IPS-18a (cell line): ENCODE measurements around the gene GRIK2.

Source experiments
- H3K27ac ChIP-seq: one replicate; pipeline ENCODE4 v1.5.1; 2013; ENCODE audit warnings: low read length
- H3K27me3 ChIP-seq: one replicate; pipeline ENCODE4 v1.6.1; 2013; ENCODE audit warnings: mild to moderate bottlenecking, low read length; ENCODE audit not compliant: control insufficient read depth, insufficient read depth
- H3K36me3 ChIP-seq: one replicate; pipeline ENCODE4 v1.6.1; 2013; ENCODE audit warnings: low read depth, low read length; ENCODE audit not compliant: control insufficient read depth
- H3K4me1 ChIP-seq: one replicate; pipeline ENCODE4 v1.6.1; 2013; ENCODE audit warnings: low read depth, low read length; ENCODE audit not compliant: control insufficient read depth
- H3K4me3 ChIP-seq: one replicate; pipeline ENCODE4 v1.5.1; 2013; ENCODE audit warnings: low read length
- H3K9ac ChIP-seq: one replicate; pipeline ENCODE4 v1.6.1; 2013; ENCODE audit warnings: mild to moderate bottlenecking, low read length, moderate library complexity
- H3K9me3 ChIP-seq: one replicate; pipeline ENCODE4 v1.6.1; 2013; ENCODE audit warnings: low read depth, low read length; ENCODE audit not compliant: control insufficient read depth

The GRIK2 gene

DNA sequence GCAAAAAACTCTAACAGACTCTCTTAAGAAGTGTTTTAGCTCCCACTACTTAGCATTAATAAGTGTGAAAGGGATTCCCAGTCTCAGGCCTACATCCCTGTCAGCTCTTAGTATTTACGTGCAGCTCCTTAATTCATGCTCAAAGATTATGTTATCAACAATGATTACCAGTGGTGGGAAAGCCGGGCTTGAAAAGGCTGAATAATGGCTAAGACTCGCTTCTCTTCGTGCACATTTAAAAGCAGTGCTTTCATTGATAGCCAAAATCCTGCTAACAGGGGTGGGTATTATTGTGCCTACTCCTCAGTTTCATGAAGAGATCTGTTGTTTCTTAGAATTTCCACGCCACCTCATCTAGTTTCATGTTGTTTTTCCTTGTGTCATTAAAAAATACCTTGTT is 518.8 kb downstream of the GRIK2 start:
- H3K9ac ChIP-seq = no peak overlapping the region
- H3K27ac ChIP-seq = no peak overlapping the region

GRCh38 chr6:101918471-101918870 is 525.0 kb downstream of the GRIK2 start:
- H3K4me3 ChIP-seq = no peak overlapping the region
- no peaks in the 10 kb centered on the region for H3K4me1 ChIP-seq
- no peaks in the 10 kb centered on the region for H3K27me3 ChIP-seq
- H3K27ac ChIP-seq = no peak overlapping the region
- no peaks in the 10 kb centered on the region for H3K36me3 ChIP-seq
- H3K9ac ChIP-seq = no peak overlapping the region
- no peaks in the 10 kb centered on the region for H3K9me3 ChIP-seq

More for the DNA sequence above, 518.8 kb downstream of the GRIK2 start:
- H3K36me3 ChIP-seq = no peaks in the 10 kb centered on the region
- no peaks in the 10 kb centered on the region for H3K9me3 ChIP-seq
- no peak overlapping the region for H3K4me3 ChIP-seq
- no peaks in the 10 kb centered on the region for H3K27me3 ChIP-seq
- H3K4me1 ChIP-seq = no peaks in the 10 kb centered on the region

DNA sequence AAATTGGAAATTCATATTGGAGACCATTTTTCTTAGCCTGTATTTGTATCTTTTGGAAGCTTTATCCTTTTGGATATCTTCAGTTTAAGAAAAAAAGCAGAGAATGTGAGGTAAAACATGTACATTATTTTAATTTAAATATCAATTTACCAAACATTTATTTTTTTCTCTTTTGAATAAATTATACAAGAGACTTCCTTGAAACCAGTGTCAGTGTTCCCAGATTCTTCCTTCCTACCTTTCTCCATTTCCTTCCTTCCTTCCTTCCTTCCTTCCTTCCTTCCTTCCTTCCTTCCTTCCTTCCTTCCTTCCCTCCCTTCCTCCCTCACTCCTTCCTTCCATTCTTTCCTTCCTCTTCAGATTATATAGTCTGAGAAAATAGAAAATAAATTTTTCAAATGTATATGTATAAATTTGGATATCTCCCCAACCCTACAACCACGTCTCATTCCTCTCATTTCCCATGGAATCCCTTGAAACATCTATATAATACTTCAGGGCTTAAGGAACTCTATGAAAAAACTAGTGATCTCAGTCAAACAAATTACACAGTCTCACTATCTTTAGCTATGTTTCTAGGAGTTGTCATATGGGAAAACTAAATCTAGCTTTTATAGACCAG is 528.4 kb downstream of the GRIK2 start:
- Histone ChIP-seq H3K36me3 (no peaks in the 10 kb centered on the region), H3K9me3 (no peaks in the 10 kb centered on the region), H3K4me1 (no peaks in the 10 kb centered on the region), H3K4me3 (no peak overlapping the region), H3K27me3 (no peaks in the 10 kb centered on the region), H3K27ac (no peak overlapping the region), H3K9ac (no peak overlapping the region)

DNA sequence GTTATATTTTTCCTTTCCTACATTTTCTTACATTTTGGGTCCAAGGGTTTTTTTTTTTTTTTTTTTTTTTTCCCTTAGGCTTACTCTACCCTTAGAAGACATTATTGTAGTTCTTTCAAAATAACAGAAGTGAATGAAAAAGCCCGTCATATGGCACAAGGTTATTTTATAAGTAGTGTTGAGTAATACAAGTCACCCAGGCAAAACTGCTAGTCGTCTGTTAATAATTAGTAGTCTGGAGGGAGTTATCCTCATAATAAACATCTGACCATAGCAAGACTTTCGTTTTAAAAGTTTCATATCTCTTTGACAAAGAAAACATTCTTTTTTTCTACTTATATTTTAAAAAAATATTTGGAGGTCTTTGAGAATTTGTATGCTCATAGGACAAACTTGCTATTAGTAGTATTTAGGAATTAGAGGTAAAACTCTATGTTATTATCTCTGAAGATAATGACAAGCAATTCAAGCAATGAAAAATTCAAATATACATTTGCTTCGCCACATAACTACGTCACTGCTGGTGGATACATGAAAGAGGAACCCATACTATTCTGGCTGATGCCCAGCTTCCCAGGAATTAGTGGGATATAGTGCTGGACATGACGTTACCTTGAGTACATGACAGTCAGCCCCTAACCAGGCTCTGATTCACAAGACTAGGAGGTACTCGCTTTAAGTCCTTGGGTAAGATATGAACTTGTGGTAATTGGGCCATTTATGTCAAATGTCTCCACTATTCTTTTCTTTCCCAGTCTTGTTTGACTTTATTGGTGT is 532.8 kb downstream of the GRIK2 start:
- no peaks in the 10 kb centered on the region for H3K4me1 ChIP-seq
- H3K27me3 ChIP-seq = no peaks in the 10 kb centered on the region
- H3K9me3 ChIP-seq = no peaks in the 10 kb centered on the region
- no peak overlapping the region for H3K9ac ChIP-seq
- no peak overlapping the region for H3K4me3 ChIP-seq
- H3K36me3 ChIP-seq = no peaks in the 10 kb centered on the region
- no peak overlapping the region for H3K27ac ChIP-seq

GRCh38 chr6:101931766-101932165 is 538.3 kb downstream of the GRIK2 start:
- Histone ChIP-seq H3K27me3 (no peaks in the 10 kb centered on the region), H3K36me3 (no peaks in the 10 kb centered on the region), H3K27ac (no peak overlapping the region), H3K4me3 (no peak overlapping the region), H3K9me3 (no peaks in the 10 kb centered on the region), H3K9ac (no peak overlapping the region), H3K4me1 (no peaks in the 10 kb centered on the region)

DNA sequence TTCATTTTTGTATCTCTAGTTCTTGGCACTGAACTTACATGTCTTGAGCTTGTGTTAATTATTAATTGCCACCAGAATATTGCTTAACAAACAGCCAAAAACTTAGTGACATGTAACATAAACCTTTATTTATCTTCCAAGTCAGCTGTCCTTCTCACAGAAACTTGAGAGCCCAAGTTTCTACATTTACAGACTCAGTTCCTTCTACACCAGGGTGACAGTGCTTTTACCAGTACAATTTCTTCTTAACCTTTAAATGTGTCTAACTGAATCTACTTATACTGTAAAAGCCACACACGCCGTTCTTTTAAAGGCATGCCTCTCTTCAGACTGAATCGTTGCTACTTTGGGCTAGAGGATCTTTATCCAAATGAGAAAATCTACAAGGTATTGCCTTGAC is 539.2 kb downstream of the GRIK2 start:
- H3K9ac ChIP-seq = no peak overlapping the region
- H3K9me3 ChIP-seq = no peaks in the 10 kb centered on the region
- no peaks in the 10 kb centered on the region for H3K27me3 ChIP-seq
- no peak overlapping the region for H3K4me3 ChIP-seq
- no peaks in the 10 kb centered on the region for H3K4me1 ChIP-seq
- H3K36me3 ChIP-seq = no peaks in the 10 kb centered on the region
- H3K27ac ChIP-seq = no peak overlapping the region

DNA sequence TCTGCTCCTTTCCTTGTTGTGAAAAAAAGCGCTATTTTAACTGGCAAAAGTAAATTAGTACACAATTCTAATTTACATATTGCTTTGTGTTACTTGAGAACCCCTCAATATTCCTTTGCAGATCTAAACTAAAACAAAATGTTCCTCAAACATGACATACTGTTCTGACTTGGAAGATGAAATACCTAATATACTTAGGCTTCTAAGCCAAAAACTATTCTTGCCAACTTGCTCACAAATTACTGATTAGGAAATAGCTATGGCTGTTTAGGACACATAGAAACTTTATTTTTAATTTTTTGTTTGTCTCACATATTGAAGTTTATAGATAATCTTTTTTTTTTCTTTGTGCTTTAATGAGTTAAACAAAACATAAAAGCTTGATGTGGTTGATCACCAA is 542.2 kb downstream of the GRIK2 start:
- H3K9me3 ChIP-seq = no peaks in the 10 kb centered on the region
- no peaks in the 10 kb centered on the region for H3K4me1 ChIP-seq
- no peak overlapping the region for H3K4me3 ChIP-seq
- H3K9ac ChIP-seq = no peak overlapping the region
- H3K27me3 ChIP-seq = no peaks in the 10 kb centered on the region
- no peak overlapping the region for H3K27ac ChIP-seq
- no peaks in the 10 kb centered on the region for H3K36me3 ChIP-seq

- Histone ChIP-seq H3K27ac (no peak overlapping the region), H3K9ac (no peak overlapping the region), H3K27me3 (no peaks in the 10 kb centered on the region), H3K4me1 (no peaks in the 10 kb centered on the region), H3K36me3 (no peaks in the 10 kb centered on the region), H3K9me3 (no peaks in the 10 kb centered on the region), H3K4me3 (no peak overlapping the region)
Observed at GRCh38 chr6:101936516-101936915, 543.0 kb downstream of the GRIK2 start.

- H3K27ac ChIP-seq = no peak overlapping the region
Observed at GRCh38 chr6:101937108-101937507, 543.6 kb downstream of the GRIK2 start.

DNA sequence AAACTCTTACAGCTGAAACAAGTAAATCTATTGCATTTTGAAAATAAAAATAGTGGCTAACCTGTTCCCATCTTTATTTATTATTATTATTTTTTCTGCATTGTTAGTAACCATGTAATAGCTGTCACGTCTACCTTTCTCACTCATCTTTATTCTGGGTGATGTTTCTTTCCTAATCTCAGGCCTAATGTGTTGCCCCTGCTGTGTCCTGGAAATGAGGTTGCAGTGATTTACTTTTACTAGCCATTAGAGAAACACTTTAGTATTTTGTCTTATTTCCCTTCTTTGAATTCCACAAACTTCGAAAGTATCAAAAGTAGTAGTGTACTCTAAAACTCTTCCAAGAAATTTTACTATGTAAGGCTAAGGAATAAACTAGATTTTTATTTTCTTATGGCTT is 546.9 kb downstream of the GRIK2 start:
- Histone ChIP-seq H3K4me3 (no peak overlapping the region), H3K9me3 (no peaks in the 10 kb centered on the region), H3K9ac (no peak overlapping the region), H3K4me1 (no peaks in the 10 kb centered on the region), H3K27ac (no peak overlapping the region), H3K27me3 (no peaks in the 10 kb centered on the region), H3K36me3 (no peaks in the 10 kb centered on the region)

More at GRCh38 chr6:101937108-101937507, 543.6 kb downstream of the GRIK2 start:
- Histone ChIP-seq H3K9me3 (no peaks in the 10 kb centered on the region), H3K9ac (no peak overlapping the region), H3K36me3 (no peaks in the 10 kb centered on the region), H3K4me1 (no peaks in the 10 kb centered on the region), H3K27me3 (no peaks in the 10 kb centered on the region), H3K4me3 (no peak overlapping the region)

GRCh38 chr6:101956961-101957360 is 563.5 kb downstream of the GRIK2 start:
- Histone ChIP-seq H3K27me3 (no peaks in the 10 kb centered on the region), H3K27ac (no peak overlapping the region), H3K9ac (no peak overlapping the region), H3K4me1 (no peaks in the 10 kb centered on the region), H3K36me3 (no peaks in the 10 kb centered on the region), H3K4me3 (no peak overlapping the region), H3K9me3 (no peaks in the 10 kb centered on the region)

DNA sequence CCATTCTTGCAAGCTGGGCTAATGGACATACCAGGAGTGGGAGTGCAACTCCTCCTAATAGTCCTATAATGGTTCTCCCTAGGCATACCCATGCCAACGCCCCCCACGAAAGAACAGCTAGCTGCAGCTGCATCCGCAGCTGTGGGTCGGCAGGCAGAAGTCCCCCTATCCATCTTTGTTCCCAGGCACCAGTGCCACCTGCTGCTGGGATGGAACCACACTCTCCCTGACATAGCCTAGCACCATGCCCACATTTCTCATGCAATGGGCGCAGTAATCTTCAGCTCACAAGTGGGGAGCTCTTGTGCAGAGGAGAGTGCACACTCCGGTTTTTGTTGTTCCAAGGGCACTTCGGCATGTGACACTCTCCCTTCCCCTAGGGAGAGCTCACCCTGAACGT is 567.8 kb downstream of the GRIK2 start:
- H3K4me3 ChIP-seq = no peak overlapping the region
- H3K9me3 ChIP-seq = no peaks in the 10 kb centered on the region
- no peak overlapping the region for H3K9ac ChIP-seq
- no peaks in the 10 kb centered on the region for H3K36me3 ChIP-seq
- no peak overlapping the region for H3K27ac ChIP-seq
- no peaks in the 10 kb centered on the region for H3K27me3 ChIP-seq
- no peaks in the 10 kb centered on the region for H3K4me1 ChIP-seq
